PC-3 (cell line): ENCODE measurements around the gene CNTNAP2. TPM values are rescaled to one million over a fixed set of nuclear protein-coding genes. Genes with fewer than 3 reads are reported as not detected.

Experiments used
- ATAC-seq: fragments of 200-7000 bp; cut with Tn5 transposase; 2 replicates; pipeline ENCODE4 v1.9.1; 2020; ENCODE audit warnings: mild to moderate bottlenecking, moderate library complexity
- BruUV-seq: library from RNA; stranded (reverse); fragments of 400-500 nt; replicated peaks from 2 replicates; lab custom pipeline; 2021; lab: Mats Ljungman, UMichigan
- CTCF ChIA-PET: fragments of 300-600 bp; sonication (Branson Sonifier 250); formaldehyde crosslinking; loops from one replicate; lab custom pipeline; 2022; ENCODE audit warnings: antibody characterized with exemption; lab: Charles Lee
- POLR2A ChIA-PET: fragments of 300-600 bp; sonication (Branson Sonifier 250); formaldehyde crosslinking; loops from one replicate; lab custom pipeline; 2022; ENCODE audit warnings: antibody characterized with exemption; ENCODE audit not compliant: unreplicated experiment; lab: Charles Lee
- DNase-seq: peaks from one replicate; pipeline ENCODE4 v3.0.0-alpha.2; 2015
- H2AFZ ChIP-seq: fragments of 300-600 bp; sonication (generic); 2 replicates; pipeline ENCODE4 v1.6.0; 2016; ENCODE audit warnings: antibody characterized with exemption, low read length
- H3F3A ChIP-seq: fragments of 300-600 bp; sonication (generic); one replicate; pipeline ENCODE4 v1.6.0; 2017; ENCODE audit warnings: antibody characterized with exemption, low read length, control low read depth, mild to moderate bottlenecking; ENCODE audit not compliant: unreplicated experiment
- H3K27ac ChIP-seq: fragments of 300-600 bp; sonication (generic); 2 replicates; pipeline ENCODE4 v1.5.1; 2016; ENCODE audit warnings: mild to moderate bottlenecking, low read length
- H3K27me3 ChIP-seq: fragments of 300-600 bp; sonication (generic); 2 replicates; pipeline ENCODE4 v1.6.1; 2016; ENCODE audit warnings: low read length, mixed read lengths
- H3K36me3 ChIP-seq: fragments of 300-600 bp; sonication (generic); 2 replicates; pipeline ENCODE4 v1.6.1; 2016; ENCODE audit warnings: low read depth, mixed run types, low read length, mixed read lengths
- H3K4me1 ChIP-seq: fragments of 300-600 bp; sonication (generic); 2 replicates; pipeline ENCODE4 v1.5.1; 2016; ENCODE audit warnings: low read length; ENCODE audit not compliant: insufficient read depth
- H3K4me2 ChIP-seq: fragments of 300-600 bp; sonication (generic); 2 replicates; pipeline ENCODE4 v1.6.0; 2016; ENCODE audit warnings: low read length
- H3K4me3 ChIP-seq: fragments of 300-600 bp; sonication (generic); 2 replicates; pipeline ENCODE4 v1.5.1; 2016; ENCODE audit warnings: mild to moderate bottlenecking, low read length, mixed read lengths
- H3K79me2 ChIP-seq: fragments of 300-600 bp; sonication (generic); 2 replicates; pipeline ENCODE4 v1.6.1; 2017; ENCODE audit warnings: low read length, mixed read lengths
- H3K9ac ChIP-seq: fragments of 300-600 bp; sonication (generic); 2 replicates; pipeline ENCODE4 v1.6.0; 2016; ENCODE audit warnings: mild to moderate bottlenecking, low read length
- H3K9me2 ChIP-seq: fragments of 300-600 bp; sonication (generic); replicated peaks from 2 replicates; pipeline ENCODE4 v1.6.1; 2016; ENCODE audit warnings: mixed run types, low read length, mixed read lengths
- H3K9me3 ChIP-seq: fragments of 300-600 bp; sonication (generic); 2 replicates; pipeline ENCODE4 v1.6.1; 2016; ENCODE audit warnings: low read length, mixed read lengths
- H4K20me1 ChIP-seq: fragments of 300-600 bp; sonication (generic); 2 replicates; pipeline ENCODE4 v1.6.1; 2016; ENCODE audit warnings: low read length, mixed read lengths
- CTCF ChIP-seq: fragments of 300-600 bp; sonication (generic); conservative IDR thresholded peaks from 2 replicates; pipeline ENCODE4 v1.5.1; 2017; ENCODE audit warnings: antibody characterized with exemption, low read depth, mild to moderate bottlenecking, low read length
- EZH2 ChIP-seq: fragments of 300-600 bp; sonication (generic); IDR thresholded peaks from one replicate; pipeline ENCODE4 v1.6.1; 2017; ENCODE audit warnings: antibody characterized with exemption, mild to moderate bottlenecking, low read length; ENCODE audit not compliant: unreplicated experiment
- EZH2phosphoT487 ChIP-seq: fragments of 300-600 bp; sonication (generic); IDR thresholded peaks from 2 replicates; pipeline ENCODE4 v1.6.1; 2018; ENCODE audit warnings: mild to moderate bottlenecking, antibody characterized with exemption, low read length, borderline replicate concordance
- intact Hi-C: fragments of 100-400 bp; cut with micrococcal nuclease; formaldehyde crosslinking; loops from 2 replicates; pipeline ENCODE4 v1.9.0; 2023
- total RNA-seq: library from RNA; depleted of rRNA; stranded (reverse); fragments of >200 nt; gene quantifications from 2 replicates; pipeline ENCODE4 v1.2.3, GENCODE V29; 2014

CNTNAP2 gene
- total RNA-seq, 1 experiment from 2014 or later: 1.5 TPM

GRCh38 chr7:146106319-146106718 is 10.3 kb upstream of the CNTNAP2 start:
- intact Hi-C loops: no loop called here
- Histone ChIP-seq H4K20me1 (no peaks in the 10 kb centered on the region), H3K4me2 (no peak overlapping the region), H3K4me1 (no peaks in the 10 kb centered on the region), H3K9me2 (no peaks in the 10 kb centered on the region), H3F3A (no peaks in the 10 kb centered on the region), H3K9me3 (no peaks in the 10 kb centered on the region), H3K36me3 (no peaks in the 10 kb centered on the region), H3K9ac (no peak overlapping the region), H3K27ac (no peak overlapping the region), H3K27me3 (no peaks in the 10 kb centered on the region), H3K4me3 (no peak overlapping the region), H2AFZ (no peak overlapping the region), H3K79me2 (no peaks in the 10 kb centered on the region)
- ATAC-seq (no peak), DNase-seq (no peak)
- no TSS peak for BruUV-seq
- TF ChIP-seq EZH2phosphoT487: no peak
- TF ChIP-seq CTCF: no peak
- no peak for TF ChIP-seq EZH2
- ChIA-PET POLR2A (no interaction called here), CTCF (no interaction called here)

- CTCF ChIA-PET: no interaction called here
- POLR2A ChIA-PET: no interaction called here
- no peak for ATAC-seq
- no peaks in the 10 kb centered on the region for H3K9me2 ChIP-seq
- intact Hi-C loops: loop anchor here (10.0 kb wide), 1 partner anchor 1132 kb away; no protein-coding TSS in a partner anchor
- TF ChIP-seq CTCF (no peak), EZH2 (no peak), EZH2phosphoT487 (no peak)
- H3K9ac ChIP-seq: no peak overlapping the region
- H3K4me3 ChIP-seq: no peak overlapping the region
- H3K36me3 ChIP-seq: no peaks in the 10 kb centered on the region
- H3K27ac ChIP-seq: no peak overlapping the region
- H3K4me2 ChIP-seq: no peak overlapping the region
- H3K4me1 ChIP-seq: no peaks in the 10 kb centered on the region
- H3F3A ChIP-seq: no peaks in the 10 kb centered on the region
- H3K27me3 ChIP-seq: peaks cover 16% of the 10 kb centered on the region
- H2AFZ ChIP-seq: no peak overlapping the region
- H4K20me1 ChIP-seq: no peaks in the 10 kb centered on the region
- no peaks in the 10 kb centered on the region for H3K79me2 ChIP-seq
- no peaks in the 10 kb centered on the region for H3K9me3 ChIP-seq
- BruUV-seq: no TSS peak
- no peak for DNase-seq
Observed at GRCh38 chr7:146112755-146113154, 3.8 kb upstream of the CNTNAP2 start.

GRCh38 chr7:146115548-146115850 is 1.1 kb upstream of the CNTNAP2 start:
- H4K20me1 ChIP-seq: no peaks in the 10 kb centered on the region
- H3K79me2 ChIP-seq: no peaks in the 10 kb centered on the region
- no peak for TF ChIP-seq EZH2
- no peak for TF ChIP-seq EZH2phosphoT487
- TF ChIP-seq CTCF: no peak
- no peak overlapping the region for H2AFZ ChIP-seq
- peaks cover 19% of the 10 kb centered on the region for H3K27me3 ChIP-seq
- H3K36me3 ChIP-seq: no peaks in the 10 kb centered on the region
- BruUV-seq: no TSS peak
- intact Hi-C loops: loop anchor here (5.0 to 10.0 kb wide), 4 partner anchors 57 to 1967 kb away; no protein-coding TSS in a partner anchor
- POLR2A ChIA-PET: no interaction called here
- CTCF ChIA-PET: no interaction called here
- no peaks in the 10 kb centered on the region for H3K9me2 ChIP-seq
- no peak overlapping the region for H3K9ac ChIP-seq
- ATAC-seq (no peak), DNase-seq (no peak)
- H3K27ac ChIP-seq: no peak overlapping the region
- no peaks in the 10 kb centered on the region for H3K9me3 ChIP-seq
- peak overlapping the region; percentile 84 for H3K4me2 ChIP-seq
- no peaks in the 10 kb centered on the region for H3K4me1 ChIP-seq
- H3K4me3 ChIP-seq: 0 out of 2 replicates have a peak overlapping the region, but pooled peaks have one; percentile 66
- no peaks in the 10 kb centered on the region for H3F3A ChIP-seq
